HG02610 (cell line): Measurements from ENCODE around the gene AMPD2.

ENCODE experiments used
- ATAC-seq: cut with Tn5 transposase; IDR thresholded peaks from one replicate; pipeline ENCODE4 v1.9.1; 2021; ENCODE audit warnings: mild to moderate bottlenecking, moderate library complexity; ENCODE audit not compliant: unreplicated experiment

AMPD2 gene

DNA sequence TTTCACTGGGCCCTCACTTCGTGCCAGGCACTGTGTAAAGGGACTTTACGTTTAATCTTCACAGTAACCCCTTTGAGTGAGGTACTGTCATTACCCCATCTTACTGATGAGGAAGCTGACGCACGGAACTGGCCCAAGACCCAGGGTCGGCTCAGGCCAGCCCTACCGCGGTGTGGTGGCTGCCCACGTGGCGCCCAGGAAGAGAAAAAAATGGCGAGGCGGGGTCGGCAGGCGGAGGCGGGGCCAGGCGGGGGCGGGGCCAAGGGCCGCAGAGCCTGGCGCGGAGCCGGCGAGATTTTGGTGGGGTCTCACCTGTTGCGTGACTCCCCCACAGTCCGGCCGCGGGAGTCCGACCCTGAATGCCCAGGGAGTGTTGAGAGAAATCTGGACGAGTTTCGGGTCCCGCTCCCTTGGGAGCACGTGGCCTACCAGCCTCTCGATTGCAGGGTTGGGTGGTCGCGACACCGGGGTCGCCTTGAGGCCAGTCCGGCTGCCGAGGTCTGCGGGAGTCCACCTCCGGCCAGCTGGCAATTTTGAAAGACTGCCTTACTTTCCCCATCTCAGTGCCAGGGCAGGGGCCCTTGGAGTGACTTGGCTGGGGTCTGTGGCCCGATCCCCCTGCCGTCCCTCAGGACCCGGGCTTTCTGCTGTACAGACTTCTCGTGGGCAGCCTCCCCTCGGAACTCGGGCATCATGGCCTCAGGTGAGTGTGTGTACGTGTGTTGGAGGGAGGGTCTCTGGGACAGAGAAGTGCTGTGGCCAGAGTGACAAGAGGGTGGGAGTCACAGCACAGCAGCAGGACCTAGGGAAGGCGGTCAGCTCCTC is at the start of gene AMPD2, which contains the start of gene GNAT2:
AMPD2 (plus strand) TSS at position 262 of the 825 bp plus-strand sequence. CDS start 1,339 bp downstream, outside the sequence.
GNAT2 (minus strand) TSS at position 41 of the 825 bp plus-strand sequence. CDS start 6,746 bp downstream, outside the sequence.
- ATAC-seq, result peak; percentile 48

DNA sequence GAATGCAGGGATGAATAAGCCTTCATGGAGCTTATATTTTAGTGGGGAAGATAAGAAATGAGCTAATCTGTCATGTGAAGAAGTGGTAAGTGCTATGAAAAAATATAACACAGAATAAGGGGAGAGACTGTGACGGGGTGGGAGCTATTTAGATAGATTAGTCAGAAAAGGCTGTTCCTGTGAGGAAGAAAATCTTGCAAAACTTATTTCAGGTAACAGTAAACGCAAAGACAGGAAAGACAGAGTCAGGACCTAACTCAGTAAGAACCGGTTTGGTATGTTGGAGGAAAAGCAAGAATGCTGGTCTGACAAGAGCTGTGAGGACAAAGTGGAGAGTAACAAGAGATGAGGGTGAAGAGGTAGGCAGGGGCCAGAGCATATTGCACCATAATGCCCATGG is 49.2 kb upstream of the AMPD2 start:
- no peak for ATAC-seq

DNA sequence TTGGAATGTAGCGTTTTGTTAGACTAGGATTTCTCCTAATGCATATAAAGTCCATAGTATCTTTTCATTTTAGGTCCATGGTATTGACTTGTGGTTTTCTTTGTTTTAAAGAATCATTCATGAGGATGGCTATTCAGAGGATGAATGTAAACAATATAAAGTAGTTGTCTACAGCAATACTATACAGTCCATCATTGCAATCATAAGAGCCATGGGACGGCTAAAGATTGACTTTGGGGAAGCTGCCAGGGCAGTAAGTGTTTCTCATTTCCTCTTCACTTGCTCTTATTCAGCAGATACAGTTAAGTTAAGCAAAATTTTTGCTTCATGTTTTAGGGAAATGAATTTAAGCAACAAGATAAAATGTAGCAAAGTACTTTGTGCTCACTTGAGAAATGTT is 45.9 kb upstream of the AMPD2 start:
- ATAC-seq, result no peak

DNA sequence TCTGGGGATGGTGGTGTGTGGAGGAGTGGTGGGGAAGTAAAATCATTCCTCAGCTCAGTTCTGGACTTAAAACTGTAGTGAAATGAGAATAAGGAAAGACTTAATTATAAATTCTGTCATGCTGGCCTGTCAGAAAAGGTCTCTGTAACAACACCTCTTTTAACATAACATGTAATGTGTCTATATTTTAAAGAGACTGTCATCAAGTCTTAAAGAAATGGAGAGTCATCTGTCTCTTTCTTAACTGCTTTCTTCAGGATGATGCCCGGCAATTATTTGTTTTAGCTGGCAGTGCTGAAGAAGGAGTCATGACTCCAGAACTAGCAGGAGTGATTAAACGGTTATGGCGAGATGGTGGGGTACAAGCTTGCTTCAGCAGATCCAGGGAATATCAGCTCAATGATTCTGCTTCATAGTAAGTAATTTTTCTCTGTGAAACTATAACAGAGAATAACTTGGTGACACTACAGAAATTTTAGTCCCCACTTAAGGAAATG is 40.6 kb upstream of the AMPD2 start:
- no peak for ATAC-seq

DNA sequence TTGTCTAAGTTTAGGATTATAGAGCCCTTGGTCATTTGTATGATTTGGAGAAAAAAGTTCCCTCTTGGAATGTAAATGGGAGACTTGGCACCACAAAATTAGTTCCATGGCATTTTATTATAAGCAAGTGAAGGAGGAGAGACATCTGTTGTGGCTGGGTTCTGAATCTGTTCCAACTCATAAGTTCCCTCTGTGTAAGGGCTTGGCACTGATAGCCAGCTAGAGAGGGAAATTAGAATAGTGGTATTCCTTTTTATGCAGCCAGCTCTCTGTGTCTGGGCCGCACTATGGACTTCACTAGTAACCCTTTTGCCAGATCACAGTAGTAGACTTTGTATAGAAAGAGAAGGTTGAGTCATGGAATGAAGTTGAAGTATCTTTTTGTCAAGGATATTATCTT is 40.1 kb upstream of the AMPD2 start:
- ATAC-seq, result no peak

DNA sequence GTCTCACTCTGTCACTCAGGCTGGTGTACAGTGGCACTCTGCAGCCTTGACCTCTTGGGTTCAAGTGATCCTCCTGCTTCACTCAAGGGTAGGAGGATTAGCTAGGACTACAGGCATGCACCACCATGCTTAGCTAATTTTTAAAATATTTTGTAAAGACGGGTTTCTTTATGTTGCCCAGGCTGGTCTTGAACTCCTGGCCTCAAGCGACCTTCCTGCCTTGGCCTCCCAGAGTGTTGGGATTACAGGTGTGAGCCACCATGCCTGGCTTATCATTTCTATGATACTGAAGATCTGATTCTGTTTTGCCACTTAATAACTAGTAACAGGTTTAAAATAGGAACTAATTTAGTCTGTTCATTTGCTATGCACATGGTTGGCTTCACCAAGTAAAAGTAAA is 37.6 kb upstream of the AMPD2 start:
- no peak for ATAC-seq

DNA sequence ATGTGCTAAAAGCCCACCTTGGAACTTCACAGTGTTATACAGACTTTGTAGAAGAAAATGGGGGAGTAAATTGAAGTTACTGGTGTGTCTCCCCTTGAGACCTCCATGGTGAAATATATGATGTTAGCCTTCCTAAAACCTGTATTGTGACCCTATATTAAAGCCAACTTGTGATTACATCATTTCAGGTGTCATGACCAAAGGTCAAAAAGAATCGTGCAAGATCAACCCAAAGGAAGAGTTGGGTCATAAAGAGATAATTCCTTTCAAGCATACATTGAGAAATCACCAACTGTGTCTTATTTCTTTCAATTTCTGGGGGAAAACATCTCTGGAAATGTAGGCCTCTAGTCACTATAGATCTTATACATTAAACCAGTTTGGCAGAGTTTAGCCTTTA is 34.9 kb upstream of the AMPD2 start:
- ATAC-seq, result no peak

DNA sequence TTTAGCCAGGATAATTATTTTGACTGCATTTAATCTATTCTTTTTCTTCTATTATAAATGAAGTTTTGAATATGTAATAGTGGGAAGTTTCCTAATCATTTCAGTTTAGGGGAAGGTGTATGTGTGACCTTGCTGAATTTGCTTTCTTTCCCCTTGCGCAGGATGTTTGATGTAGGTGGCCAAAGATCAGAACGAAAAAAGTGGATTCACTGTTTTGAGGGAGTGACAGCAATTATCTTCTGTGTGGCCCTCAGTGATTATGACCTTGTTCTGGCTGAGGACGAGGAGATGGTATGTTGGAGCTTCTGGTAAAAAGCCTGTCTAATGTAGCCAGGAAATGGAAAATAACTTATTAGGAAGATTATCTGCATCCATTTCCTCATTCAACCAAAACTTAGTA is 33.6 kb upstream of the AMPD2 start:
- ATAC-seq, result no peak

DNA sequence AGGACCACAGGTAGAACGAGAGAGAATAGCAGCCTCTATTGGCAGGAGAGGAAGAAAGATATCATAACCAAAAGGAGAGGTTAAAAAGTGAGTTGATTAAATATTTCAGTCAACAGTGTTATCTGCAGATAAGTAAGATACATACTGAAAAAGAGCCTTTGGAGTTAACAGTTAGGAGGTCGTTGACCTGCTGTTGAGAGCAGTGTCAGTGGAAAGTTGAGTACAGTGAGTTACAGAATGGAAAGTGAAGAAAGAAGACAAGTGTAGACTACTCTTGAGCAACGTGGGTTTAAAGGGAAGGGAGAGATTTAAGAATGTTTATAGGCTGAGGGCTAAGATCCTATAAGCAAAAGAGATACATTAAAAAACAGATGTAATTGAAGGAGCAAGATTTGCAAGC is 30.5 kb upstream of the AMPD2 start:
- no peak for ATAC-seq

DNA sequence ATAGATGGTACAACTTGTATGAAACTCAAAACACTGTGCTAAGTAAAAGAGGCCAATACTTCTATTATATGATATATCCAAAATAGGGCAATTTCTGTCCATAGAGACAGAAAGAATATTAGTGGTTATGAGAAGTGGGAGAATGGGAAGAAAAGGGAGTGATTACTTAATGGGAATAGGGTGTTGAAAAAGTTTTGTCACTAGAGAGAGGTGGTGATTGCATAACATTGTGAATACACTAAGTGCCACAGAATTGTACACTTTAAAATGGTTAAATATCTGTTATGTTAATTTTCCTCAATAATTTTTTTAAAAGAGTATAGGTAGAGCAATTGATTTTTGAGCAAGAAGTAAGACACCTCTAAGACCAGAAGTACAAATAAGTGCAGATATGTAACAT is 30.0 kb upstream of the AMPD2 start:
- no peak for ATAC-seq

DNA sequence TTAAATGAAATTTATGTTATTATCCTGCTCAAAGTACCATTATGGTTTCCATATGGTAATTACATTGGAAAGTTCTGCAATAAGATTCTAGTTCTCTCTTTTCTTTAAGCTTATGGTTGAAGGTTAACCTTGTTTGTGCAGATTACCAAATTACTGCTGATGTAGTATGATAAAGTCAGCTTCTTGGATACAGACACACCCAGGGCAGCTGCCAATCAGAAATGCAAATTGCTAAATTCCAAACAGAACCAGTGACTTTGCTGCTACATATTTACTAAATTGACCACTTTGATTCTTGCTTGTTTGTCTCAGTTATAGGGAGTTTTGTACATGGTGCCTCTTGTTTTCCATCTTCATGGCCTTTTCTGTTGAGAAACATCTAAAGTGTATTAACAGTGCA is 26.7 kb upstream of the AMPD2 start:
- ATAC-seq, result no peak

DNA sequence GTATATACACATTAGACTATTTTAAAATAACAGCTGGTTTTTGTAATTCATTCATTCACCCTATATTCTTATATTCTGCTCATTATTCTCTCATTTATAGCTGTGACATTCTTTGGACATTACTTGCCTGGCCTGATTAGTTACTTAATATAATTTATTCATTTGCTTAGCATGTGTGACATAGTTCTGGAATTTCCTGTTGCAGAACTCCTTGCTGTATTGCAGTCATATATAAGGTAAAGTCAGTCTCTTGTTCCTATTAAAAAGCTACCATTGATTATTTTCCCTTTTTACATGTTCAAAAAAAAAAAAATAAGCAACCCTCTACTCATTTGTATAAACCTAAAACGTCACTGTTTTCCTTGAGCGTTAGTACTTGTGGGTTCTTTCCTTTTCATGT is 24.1 kb upstream of the AMPD2 start:
- ATAC-seq, result no peak

DNA sequence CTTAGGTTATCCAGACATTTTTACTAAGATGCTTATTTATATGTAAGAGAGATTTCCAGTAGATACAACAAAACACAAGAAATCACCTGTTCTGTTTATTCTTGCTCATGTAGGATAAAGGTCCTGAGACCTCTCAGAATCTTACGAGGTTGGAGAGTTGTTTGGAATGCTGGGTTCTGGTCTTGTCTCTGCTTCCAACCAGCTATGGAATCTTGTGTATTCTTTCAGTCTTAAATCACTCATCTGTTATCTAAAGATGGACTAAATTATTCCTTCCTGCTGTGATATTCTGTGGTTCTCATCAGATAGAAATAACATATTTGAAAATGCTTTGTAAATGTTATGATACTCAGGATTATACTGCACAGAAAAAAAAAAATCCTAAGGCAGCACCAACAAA is 21.5 kb upstream of the AMPD2 start:
- ATAC-seq, result no peak

DNA sequence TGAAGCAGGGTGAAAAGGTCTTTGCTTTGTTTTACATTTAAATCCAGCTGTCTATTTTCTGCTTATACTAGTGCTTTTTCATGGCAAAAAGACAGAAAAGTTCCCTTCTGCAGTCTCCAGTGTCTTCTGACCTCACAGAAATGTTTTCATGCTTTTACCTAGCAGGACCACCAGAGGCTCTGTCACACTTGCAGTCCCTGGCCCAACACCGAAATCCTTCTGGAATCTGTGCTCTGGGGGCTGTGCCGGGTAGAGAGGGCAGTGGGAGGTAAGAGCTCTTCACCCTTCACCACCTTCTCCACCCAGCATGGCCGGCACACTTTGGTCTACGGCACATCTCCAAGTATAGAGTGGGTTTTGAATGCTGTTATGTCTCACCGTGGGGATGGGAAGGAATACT is 21.0 kb upstream of the AMPD2 start:
- ATAC-seq, result no peak

DNA sequence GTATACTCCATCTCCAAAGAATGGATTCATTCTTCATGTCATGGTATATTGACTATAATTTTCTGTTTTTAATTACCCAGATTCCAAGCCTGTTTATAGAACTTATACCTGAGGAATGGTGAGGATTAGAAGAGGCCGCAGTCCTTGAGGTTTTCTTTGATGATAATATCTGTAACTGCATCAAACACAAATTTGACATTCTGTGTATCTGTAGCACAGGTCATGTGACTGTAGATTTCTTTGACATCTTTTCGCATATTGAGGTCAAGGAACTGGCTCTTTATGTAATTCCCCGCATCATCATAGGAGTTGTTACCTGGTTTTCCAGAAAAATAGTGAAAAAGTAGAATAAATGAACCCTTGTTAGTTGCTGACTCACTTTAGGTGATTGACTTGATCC is 16.4 kb upstream of the AMPD2 start:
- ATAC-seq, result no peak

DNA sequence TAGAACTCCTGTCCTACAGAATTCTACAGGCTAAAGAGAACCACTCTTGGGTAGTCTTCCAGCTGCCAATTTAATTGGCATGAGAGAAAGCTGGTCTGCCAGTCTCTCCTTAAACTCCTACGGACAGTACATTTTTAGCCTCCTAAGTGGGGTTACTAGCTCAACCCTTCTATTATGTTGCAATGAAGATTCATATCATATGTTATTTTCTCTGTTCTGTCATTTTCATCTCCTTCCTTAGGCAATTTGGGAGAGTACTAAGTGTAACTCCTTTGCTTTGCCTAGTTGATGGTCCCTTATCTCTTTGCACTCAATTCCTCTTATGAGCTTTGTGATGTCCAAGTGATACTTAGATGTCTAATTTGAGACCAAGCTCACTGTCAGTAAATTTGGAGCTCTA is 14.3 kb upstream of the AMPD2 start:
- ATAC-seq, result no peak

DNA sequence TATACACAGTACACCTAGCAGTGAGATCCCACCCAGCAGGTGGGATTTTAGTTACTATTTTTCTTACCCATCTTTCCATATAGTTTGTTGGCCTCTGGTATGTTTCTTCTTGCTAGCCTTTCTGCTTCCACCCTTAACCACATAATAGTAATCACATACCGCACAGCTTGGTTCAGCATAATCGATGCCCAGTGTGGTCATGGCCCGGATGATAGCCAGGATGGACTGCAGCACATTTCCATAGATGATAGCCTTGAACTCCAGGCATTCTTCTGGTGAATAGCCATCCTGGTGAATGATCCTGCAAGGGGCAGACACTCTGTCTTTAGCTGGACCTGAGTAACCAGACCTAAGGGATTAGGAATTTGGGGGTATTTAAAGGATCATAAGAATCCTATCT is 9.8 kb upstream of the AMPD2 start:
- ATAC-seq, result no peak

DNA sequence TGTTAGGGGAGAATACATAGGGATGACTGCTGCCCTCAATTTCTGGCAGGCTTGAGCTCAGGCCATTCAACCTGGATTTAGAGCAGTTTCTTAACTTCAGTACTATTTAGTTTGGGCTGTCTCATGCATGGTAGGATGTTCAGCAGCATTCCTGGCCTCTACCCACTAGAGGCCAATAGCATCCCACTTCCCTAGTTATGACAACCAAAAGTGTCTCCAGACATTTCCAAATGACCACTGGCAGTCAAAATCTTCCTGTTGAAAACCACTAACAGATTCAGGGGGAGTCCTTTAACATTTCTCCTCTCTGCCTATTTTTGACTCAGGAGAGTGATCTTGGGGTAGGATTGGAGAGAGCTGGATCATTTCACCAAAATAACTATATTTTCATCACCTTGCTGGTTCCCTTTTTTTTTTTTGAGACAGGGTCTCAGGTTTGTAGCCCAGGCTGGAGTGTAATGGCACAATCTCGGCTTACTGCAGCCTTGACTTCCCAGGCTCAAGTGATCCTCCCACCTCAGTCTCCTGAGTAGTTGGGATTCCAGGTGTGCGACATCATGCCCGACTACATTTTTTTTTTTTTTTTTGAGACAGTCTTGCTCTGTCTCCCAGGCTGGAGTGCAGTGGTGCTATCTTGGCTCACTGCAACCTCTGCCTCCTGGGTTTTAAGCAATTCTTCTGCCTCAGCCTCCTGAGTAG is 8.9 kb upstream of the AMPD2 start:
- ATAC-seq, result no peak

DNA sequence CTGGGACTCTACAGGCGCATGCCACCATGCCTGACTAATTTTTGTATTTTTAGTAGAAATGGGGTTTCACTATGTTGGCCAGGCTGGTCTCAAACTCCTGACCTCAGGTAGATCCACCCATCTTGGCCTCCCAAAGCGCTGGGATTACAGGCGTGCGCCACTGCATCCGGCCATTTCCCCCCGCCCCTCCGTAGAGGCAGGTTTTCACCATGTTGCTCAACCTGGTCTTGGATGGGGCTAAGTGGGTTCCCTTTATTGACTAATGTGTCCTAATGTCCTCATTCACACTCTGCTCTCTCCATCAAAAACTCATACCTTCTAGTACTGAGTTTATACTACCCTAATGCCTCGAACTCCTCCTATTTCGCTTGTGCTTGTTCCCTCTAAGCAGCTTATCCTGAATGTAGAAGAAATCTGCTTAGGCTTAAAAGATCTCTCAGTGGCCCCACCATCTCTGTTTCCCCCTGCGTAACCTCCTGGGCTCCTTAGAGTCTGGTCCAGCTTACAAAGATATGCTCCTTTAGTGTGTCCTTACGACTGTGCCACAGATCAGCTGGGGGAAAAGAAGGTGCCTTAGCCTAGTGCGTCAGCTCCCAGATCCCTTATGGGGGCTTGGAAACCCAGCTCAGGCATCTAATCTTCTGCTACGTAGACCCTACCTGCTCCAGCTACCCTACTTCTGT is 8.2 kb upstream of the AMPD2 start:
- ATAC-seq, result no peak

DNA sequence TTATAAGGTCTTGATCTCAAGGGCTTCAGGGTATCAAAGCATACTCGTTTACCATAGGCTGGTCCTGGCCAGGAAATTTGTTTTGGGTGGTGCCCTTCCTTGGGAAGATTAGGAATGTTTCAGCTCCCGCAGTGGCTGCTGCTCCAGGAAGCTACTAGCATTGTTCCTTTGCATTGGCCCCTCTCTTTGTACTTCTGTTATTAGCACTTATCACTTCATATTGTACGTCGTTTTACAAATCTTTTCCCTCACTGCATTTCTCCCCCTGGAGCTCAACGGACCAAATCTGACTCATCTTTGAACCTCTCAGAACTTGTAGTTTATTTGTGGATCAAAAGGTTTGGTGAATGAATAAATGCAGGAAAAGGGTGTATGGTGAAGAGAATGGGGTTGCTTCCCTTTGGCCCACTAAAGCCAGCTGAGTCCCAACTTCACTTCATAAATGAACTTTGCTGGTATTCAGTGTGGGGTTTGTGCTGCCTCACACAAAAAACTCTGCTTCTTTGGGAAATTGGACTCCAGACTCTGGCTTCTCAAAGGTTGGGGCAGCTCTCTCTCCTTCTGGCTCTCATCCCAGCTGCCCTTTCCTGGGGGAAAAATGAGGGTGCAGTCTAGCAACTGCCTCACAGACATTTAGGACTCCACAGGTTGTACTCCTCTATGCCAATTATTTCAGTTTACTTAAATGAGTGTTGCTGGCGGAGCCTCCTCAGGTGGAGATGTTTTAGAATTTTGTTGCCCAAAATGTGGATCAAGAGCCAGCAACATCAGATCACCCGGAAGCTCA is 6.1 kb upstream of the AMPD2 start:
- ATAC-seq, result no peak

DNA sequence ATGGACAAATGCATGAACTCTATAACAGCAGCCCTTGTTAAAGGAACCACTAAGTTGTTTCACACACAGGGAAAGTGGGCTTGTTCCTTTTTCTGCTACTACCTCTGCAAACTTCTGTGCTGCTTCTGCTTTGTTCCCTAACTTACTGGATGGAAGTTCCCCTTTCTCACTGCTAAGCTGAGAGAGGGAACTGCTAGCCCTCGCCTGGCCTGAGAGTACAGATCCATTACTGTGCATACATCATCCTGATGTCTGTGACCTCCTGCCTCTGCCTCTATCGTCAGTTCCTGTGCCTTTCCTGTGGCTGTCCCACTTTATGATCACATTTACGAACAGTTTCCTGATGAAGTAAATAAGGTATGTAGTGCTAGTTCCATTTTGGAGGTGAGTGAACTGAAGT is 3.8 kb upstream of the AMPD2 start:
- ATAC-seq, result peak; percentile 31
